Osteoblast (primary cell): ENCODE results near the gene RAB3B. TPM values are rescaled to one million over a fixed set of nuclear protein-coding genes. Genes with fewer than 3 reads are reported as not detected.

ENCODE experiments used
- DNase-seq: peaks from one replicate; pipeline ENCODE4 v3.0.0; 2011; ENCODE audit warnings: low spot score, mixed read lengths; ENCODE audit not compliant: insufficient read length; ENCODE audit errors: missing footprints
- H2AFZ ChIP-seq: 2 replicates; pipeline ENCODE4 v1.6.0; 2011; ENCODE audit warnings: mild to moderate bottlenecking, low read length
- H3K27ac ChIP-seq: 2 replicates; pipeline ENCODE4 v1.5.1; 2011; ENCODE audit warnings: mild to moderate bottlenecking, low read depth, low read length, moderate library complexity
- H3K27me3 ChIP-seq: 2 replicates; pipeline ENCODE4 v1.6.0; 2012; ENCODE audit warnings: mild to moderate bottlenecking, control low read depth, inconsistent platforms, low read length, moderate library complexity; ENCODE audit not compliant: insufficient read depth
- H3K36me3 ChIP-seq: 2 replicates; pipeline ENCODE4 v1.5.1; 2011; ENCODE audit warnings: mild to moderate bottlenecking, low read length, control low read depth, moderate library complexity; ENCODE audit not compliant: insufficient read depth
- H3K4me1 ChIP-seq: 2 replicates; pipeline ENCODE4 v1.5.1; 2011; ENCODE audit warnings: mild to moderate bottlenecking, low read length, control low read depth, moderate library complexity; ENCODE audit not compliant: insufficient read depth
- H3K4me2 ChIP-seq: 2 replicates; pipeline ENCODE4 v1.6.0; 2011; ENCODE audit warnings: mild to moderate bottlenecking, low read length; ENCODE audit not compliant: insufficient read depth
- H3K4me3 ChIP-seq: fragments of 200-600 bp; sonication (generic); 3 replicates; pipeline ENCODE4 v1.5.1; 2012; ENCODE audit warnings: mild to moderate bottlenecking, low read length, inconsistent platforms; ENCODE audit not compliant: insufficient read depth
- H3K79me2 ChIP-seq: 2 replicates; pipeline ENCODE4 v1.6.0; 2012; ENCODE audit warnings: mild to moderate bottlenecking, low read length, control low read depth, inconsistent platforms; ENCODE audit not compliant: insufficient read depth
- H3K9me3 ChIP-seq: 2 replicates; pipeline ENCODE4 v1.5.1; 2011; ENCODE audit warnings: low read depth, low read length, control low read depth
- H4K20me1 ChIP-seq: 2 replicates; pipeline ENCODE4 v1.6.0; 2012; ENCODE audit warnings: mild to moderate bottlenecking, low read length, control low read depth; ENCODE audit not compliant: insufficient read depth
- CTCF ChIP-seq: IDR thresholded peaks from 2 replicates; pipeline ENCODE4 v1.5.1; 2011; ENCODE audit warnings: mild to moderate bottlenecking, low read depth, low read length, moderate library complexity; ENCODE audit errors: extremely low read depth
- small RNA-seq: library from RNA; depleted of rRNA; stranded (forward); fragments of <200 nt; gene quantifications from one replicate; pipeline ENCODE3, GENCODE V24; 2012
- total RNA-seq: library from RNA; depleted of rRNA; stranded (reverse); fragments of >200 nt; gene quantifications from 2 replicates; pipeline ENCODE4 v1.2.3, GENCODE V29; 2012

The RAB3B gene
- total RNA-seq, 1 donor = 14.5 TPM

- Histone ChIP-seq H4K20me1 (peaks cover 7% of the 10 kb centered on the region), H3K27me3 (no peaks in the 10 kb centered on the region), H3K79me2 (peaks cover 89% of the 10 kb centered on the region), H3K36me3 (no peaks in the 10 kb centered on the region), H3K4me2 (no peak overlapping the region), H2AFZ (no peak overlapping the region), H3K4me3 (no peak overlapping the region), H3K4me1 (no peaks in the 10 kb centered on the region), H3K27ac (no peak overlapping the region), H3K9me3 (no peaks in the 10 kb centered on the region)
- TF ChIP-seq CTCF = no peak
- no peak for DNase-seq
Observed at GRCh38 chr1:51859333-51859732, 131.2 kb downstream of the RAB3B start.

- no peak overlapping the region for H3K4me2 ChIP-seq
- no peak overlapping the region for H2AFZ ChIP-seq
- H3K79me2 ChIP-seq = peaks cover 86% of the 10 kb centered on the region
- no peak overlapping the region for H3K4me3 ChIP-seq
- TF ChIP-seq CTCF = no peak
- H3K27me3 ChIP-seq = no peaks in the 10 kb centered on the region
- no peaks in the 10 kb centered on the region for H3K4me1 ChIP-seq
- no peak overlapping the region for H3K27ac ChIP-seq
- no peaks in the 10 kb centered on the region for H3K9me3 ChIP-seq
- H4K20me1 ChIP-seq = peaks cover 7% of the 10 kb centered on the region
- no peak for DNase-seq
- no peaks in the 10 kb centered on the region for H3K36me3 ChIP-seq
Observed at GRCh38 chr1:51858892-51859291, 131.6 kb downstream of the RAB3B start.

Small RNAs within 50 kb of the gene (small RNA-seq; reads per million reads assigned to genes)
- gene RN7SL290P (not detected), gene RNA5SP48 (not detected)

Other genes with a start within 250 kb of the RAB3B start
- 81.4 and 90.5 TPM in 2 replicates for gene NRDC, start 112.0 kb downstream of the RAB3B start, total RNA-seq
- gene KTI12, start 43.1 kb upstream of the RAB3B start, total RNA-seq = 14.5 and 15.6 TPM in 2 replicates
- gene TXNDC12, start 64.5 kb upstream of the RAB3B start, total RNA-seq = 48.5 and 51.3 TPM in 2 replicates
- gene BTF3L4, start 65.6 kb upstream of the RAB3B start, total RNA-seq = 104 and 119 TPM in 2 replicates
- 38.0 and 38.3 TPM in 2 replicates for gene ZFYVE9, start 151.4 kb upstream of the RAB3B start, total RNA-seq